WTC11 (cell line): ENCODE data around the gene APOL3. TPM values are rescaled to one million over a fixed set of nuclear protein-coding genes. Genes with fewer than 3 reads are reported as not detected.
"Not testable (repeated sequence)": the region's sequence is repeated elsewhere in the genome, so short reads cannot be mapped to it uniquely, and the experiment has no call there.

ENCODE experiments used
- ATAC-seq: fragments of 200-7000 bp; cut with Tn5 transposase; 2 replicates; pipeline ENCODE4 v1.10.0; 2021; ENCODE audit warnings: mild to moderate bottlenecking, moderate library complexity
- CTCF ChIA-PET: fragments of 300-600 bp; sonication (Branson Sonifier 250); formaldehyde crosslinking; loops from one replicate; lab custom pipeline; 2021; ENCODE audit warnings: antibody characterized with exemption; lab: Charles Lee
- POLR2A ChIA-PET: fragments of 350-600 bp; sonication (Branson Sonifier 250); formaldehyde crosslinking; loops from one replicate; lab custom pipeline; 2021; ENCODE audit warnings: antibody characterized with exemption; lab: Charles Lee
- DNase-seq: peaks from one replicate; pipeline ENCODE4 v3.0.0; 2021; ENCODE audit warnings: low spot score
- H3K27ac Mint-ChIP-seq: 2 replicates; pipeline ENCODE4 v1.8.0; 2021; ENCODE audit warnings: mixed read lengths
- H3K27me3 Mint-ChIP-seq: 2 replicates; pipeline ENCODE4 v1.8.0; 2021; ENCODE audit warnings: low read depth, mild to moderate bottlenecking, moderate library complexity, mixed read lengths
- H3K36me3 Mint-ChIP-seq: 2 replicates; pipeline ENCODE4 v1.8.0; 2021; ENCODE audit warnings: mixed read lengths
- H3K4me1 Mint-ChIP-seq: 2 replicates; pipeline ENCODE4 v1.8.0; 2022; ENCODE audit warnings: mixed read lengths
- H3K4me3 Mint-ChIP-seq: 2 replicates; pipeline ENCODE4 v1.8.0; 2021; ENCODE audit warnings: mild to moderate bottlenecking, moderate library complexity, mixed read lengths
- H3K9me3 Mint-ChIP-seq: 2 replicates; pipeline ENCODE4 v1.8.0; 2021; ENCODE audit warnings: mixed read lengths
- AR ChIP-seq: fragments of 250-450 bp; sonication (Bioruptor Pico); IDR thresholded peaks from 2 replicates; pipeline ENCODE4 v1.9.0; 2021; ENCODE audit warnings: mild to moderate bottlenecking
- ARID4B ChIP-seq: sonication (generic); formaldehyde crosslinking; IDR thresholded peaks from 2 replicates; pipeline ENCODE4 v1.8.0; 2023; ENCODE audit warnings: missing genetic modification reagents, mild to moderate bottlenecking, borderline replicate concordance
- CREM ChIP-seq: sonication (generic); formaldehyde crosslinking; IDR thresholded peaks from 2 replicates; pipeline ENCODE4 v1.8.1; 2022; ENCODE audit warnings: mild to moderate bottlenecking, missing genetic modification reagents, moderate library complexity
- E2F4 ChIP-seq: sonication (generic); formaldehyde crosslinking; IDR thresholded peaks from 2 replicates; pipeline ENCODE4 v1.8.1; 2022; ENCODE audit warnings: low read depth, mild to moderate bottlenecking, moderate library complexity, missing genetic modification reagents, borderline replicate concordance
- FOXP4 ChIP-seq: sonication (generic); formaldehyde crosslinking; IDR thresholded peaks from 2 replicates; pipeline ENCODE4 v1.8.0; 2022; ENCODE audit warnings: mild to moderate bottlenecking, missing genetic modification reagents
- MAX ChIP-seq: sonication (generic); formaldehyde crosslinking; IDR thresholded peaks from 2 replicates; pipeline ENCODE4 v1.8.0; 2022; ENCODE audit warnings: mild to moderate bottlenecking, missing genetic modification reagents
- NFE2L1 ChIP-seq: sonication (generic); formaldehyde crosslinking; IDR thresholded peaks from 2 replicates; pipeline ENCODE4 v1.8.1; 2023; ENCODE audit warnings: missing genetic modification reagents
- NR2C2 ChIP-seq: sonication (generic); formaldehyde crosslinking; IDR thresholded peaks from 2 replicates; pipeline ENCODE4 v1.8.0; 2022; ENCODE audit warnings: mild to moderate bottlenecking, missing genetic modification reagents
- RORB ChIP-seq: fragments of 250-450 bp; sonication (Bioruptor Pico); IDR thresholded peaks from 2 replicates; pipeline ENCODE4 v1.9.0; 2021; ENCODE audit warnings: mild to moderate bottlenecking
- TP53 ChIP-seq: sonication (generic); formaldehyde crosslinking; IDR thresholded peaks from 2 replicates; pipeline ENCODE4 v1.8.1; 2023; ENCODE audit warnings: mild to moderate bottlenecking, missing genetic modification reagents
- ZNF219 ChIP-seq: sonication (generic); formaldehyde crosslinking; IDR thresholded peaks from 2 replicates; pipeline ENCODE4 v1.8.0; 2023; ENCODE audit warnings: missing genetic modification reagents, mild to moderate bottlenecking, borderline replicate concordance
- ZNF416 ChIP-seq: fragments of 250-450 bp; sonication (Bioruptor Pico); IDR thresholded peaks from 2 replicates; pipeline ENCODE4 v1.9.0; 2021; ENCODE audit warnings: mild to moderate bottlenecking, inconsistent platforms
- total RNA-seq: library from RNA; stranded (reverse); gene quantifications from 3 replicates; pipeline ENCODE4 v1.2.3, GENCODE V29; 2021
- TF ChIP-seq, protein P1 (sequence below): sonication (generic); formaldehyde crosslinking; IDR thresholded peaks from 2 replicates; pipeline ENCODE4 v1.8.1; 2023; ENCODE audit warnings: mild to moderate bottlenecking, missing genetic modification reagents, moderate library complexity
- TF ChIP-seq, protein P2 (sequence below): sonication (generic); formaldehyde crosslinking; conservative IDR thresholded peaks from 2 replicates; pipeline ENCODE4 v1.8.1; 2022; ENCODE audit warnings: mild to moderate bottlenecking, missing genetic modification reagents

The APOL3 gene
- total RNA-seq, 1 experiment from 2014 or later, result 0.26 TPM

- TF ChIP-seq, protein P1, sequence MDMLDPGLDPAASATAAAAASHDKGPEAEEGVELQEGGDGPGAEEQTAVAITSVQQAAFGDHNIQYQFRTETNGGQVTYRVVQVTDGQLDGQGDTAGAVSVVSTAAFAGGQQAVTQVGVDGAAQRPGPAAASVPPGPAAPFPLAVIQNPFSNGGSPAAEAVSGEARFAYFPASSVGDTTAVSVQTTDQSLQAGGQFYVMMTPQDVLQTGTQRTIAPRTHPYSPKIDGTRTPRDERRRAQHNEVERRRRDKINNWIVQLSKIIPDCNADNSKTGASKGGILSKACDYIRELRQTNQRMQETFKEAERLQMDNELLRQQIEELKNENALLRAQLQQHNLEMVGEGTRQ (CRISPR knock-in tag), result no peak
- TF ChIP-seq MAX, result no peak
- TF ChIP-seq ZNF219, result no peak
- TF ChIP-seq, protein P2, sequence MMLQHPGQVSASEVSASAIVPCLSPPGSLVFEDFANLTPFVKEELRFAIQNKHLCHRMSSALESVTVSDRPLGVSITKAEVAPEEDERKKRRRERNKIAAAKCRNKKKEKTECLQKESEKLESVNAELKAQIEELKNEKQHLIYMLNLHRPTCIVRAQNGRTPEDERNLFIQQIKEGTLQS (CRISPR knock-in tag), result no peak
- no peak for TF ChIP-seq E2F4
Observed at GRCh38 chr22:36154423-36154945, 6.1 kb downstream of the APOL3 start (continued).

DNA sequence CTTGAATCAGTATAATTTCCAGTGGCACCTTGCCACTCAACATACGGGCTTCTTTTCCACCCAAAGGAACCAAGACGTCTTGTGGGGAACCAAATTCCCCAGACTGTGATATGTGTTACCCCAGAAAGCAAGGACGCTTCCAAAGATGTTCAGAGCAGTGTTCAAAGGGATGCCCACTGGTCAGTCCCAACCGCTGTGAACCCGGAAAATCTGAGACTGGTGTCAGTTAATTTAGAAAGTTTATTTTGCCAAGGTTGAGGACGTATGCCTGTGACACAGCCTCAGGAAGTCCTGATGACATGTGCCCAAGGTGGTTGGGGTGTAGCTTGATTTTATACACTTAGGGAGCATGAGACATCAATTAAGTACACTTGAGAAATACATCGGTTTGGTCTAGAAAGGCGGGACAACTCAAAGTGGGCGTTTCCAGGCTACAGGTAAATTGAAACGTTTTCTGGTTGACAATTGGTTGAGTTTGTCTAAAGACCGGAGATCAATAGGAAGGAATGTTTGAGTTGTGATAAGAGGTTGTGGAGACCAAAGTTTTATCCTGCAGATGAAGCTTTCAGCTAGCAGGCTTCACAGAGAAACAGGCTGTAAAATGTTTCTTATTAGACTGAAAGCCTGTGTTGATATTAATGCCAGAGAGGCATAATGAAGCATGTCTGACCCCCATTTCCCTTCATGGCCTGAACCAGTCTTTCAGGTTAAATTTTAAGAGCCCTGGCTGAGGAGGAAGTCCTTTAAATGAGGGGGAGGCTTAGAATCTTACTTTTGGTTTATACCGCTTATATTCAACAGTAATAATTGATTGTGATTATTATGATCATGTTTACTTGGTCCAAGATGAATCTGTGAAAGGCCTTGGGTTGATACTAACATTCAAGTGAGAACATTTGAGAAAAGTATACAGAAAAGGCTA lies 6.8 kb downstream of the APOL3 start:
- TF ChIP-seq CREM (no peak), NR2C2 (CRISPR knock-in tag) (no peak), ZNF416 (CRISPR knock-in tag) (no peak)
- TF ChIP-seq, protein P1 (CRISPR knock-in tag), result no peak
- peaks cover 9% of the 10 kb centered on the region for H3K9me3 Mint-ChIP-seq
- H3K27ac Mint-ChIP-seq, result no peak overlapping the region
- POLR2A ChIA-PET, result no interaction called here
- H3K4me3 Mint-ChIP-seq, result no peak overlapping the region
- CTCF ChIA-PET, result interaction anchor here (1.1 to 1.4 kb wide), 2 partner anchors 23 to 26 kb away, joined by 4 read pairs; no protein-coding TSS in a partner anchor
- no peaks in the 10 kb centered on the region for H3K36me3 Mint-ChIP-seq
- peaks cover 19% of the 10 kb centered on the region for H3K4me1 Mint-ChIP-seq
- no peaks in the 10 kb centered on the region; the same call in 1 of the 2 replicates for H3K27me3 Mint-ChIP-seq
- DNase-seq (no peak), ATAC-seq (no peak)

GRCh38 chr22:36152821-36153220 lies 7.7 kb downstream of the APOL3 start:
- peaks cover 17% of the 10 kb centered on the region for H3K4me1 Mint-ChIP-seq
- ATAC-seq, H3K4me3 Mint-ChIP-seq, H3K9me3 Mint-ChIP-seq, POLR2A ChIA-PET, H3K27ac Mint-ChIP-seq, H3K36me3 Mint-ChIP-seq, DNase-seq, H3K27me3 Mint-ChIP-seq: not testable (repeated sequence)
- CTCF ChIA-PET, result interaction anchor here (0.5 to 1.4 kb wide), 3 partner anchors 24 to 103 kb away, joined by 3 to 4 read pairs (median 4); no protein-coding TSS in a partner anchor

DNA sequence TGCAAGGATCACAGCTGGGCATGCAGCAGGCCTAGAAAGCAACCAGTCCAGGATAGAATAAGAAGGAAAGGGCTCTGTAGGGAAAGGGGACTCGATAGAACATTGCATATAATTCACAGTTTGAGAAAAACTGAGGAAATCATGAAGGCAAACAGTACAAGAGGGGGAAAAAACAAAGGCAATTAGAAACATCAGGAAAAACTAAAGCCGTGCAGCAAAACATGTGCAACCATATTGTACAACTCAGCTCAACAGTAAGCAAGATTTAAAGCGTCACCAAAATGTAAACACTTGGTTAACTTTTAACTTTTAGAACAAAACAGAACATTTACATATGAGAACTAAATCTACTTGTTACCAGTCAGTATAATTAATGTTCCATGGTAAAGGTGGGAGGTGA lies 8.5 kb downstream of the APOL3 start:
- Mint-ChIP-seq H3K27me3 (no peaks in the 10 kb centered on the region; the same call in 1 of the 2 replicates), H3K36me3 (no peaks in the 10 kb centered on the region), H3K27ac (no peak overlapping the region), H3K4me3 (no peak overlapping the region), H3K4me1 (peaks cover 11% of the 10 kb centered on the region), H3K9me3 (peaks cover 9% of the 10 kb centered on the region)
- ChIA-PET CTCF (interaction anchor here (1.1 kb wide), 1 partner anchor 126 kb away, joined by 3 read pairs; no protein-coding TSS in a partner anchor), POLR2A (no interaction called here)
- no peak for DNase-seq
- ATAC-seq, result no peak
- TF ChIP-seq AR (CRISPR knock-in tag) (no peak), TP53 (CRISPR knock-in tag) (no peak), ARID4B (CRISPR knock-in tag) (no peak), RORB (CRISPR knock-in tag) (no peak), FOXP4 (CRISPR knock-in tag) (no peak), MAX (no peak), NFE2L1 (CRISPR knock-in tag) (no peak)
